Measurements from ENCODE around the gene KRT36.

KRT36 gene

GRCh38 chr17:41480136-41480535 lies 9.6 kb downstream of the KRT36 start:
- no peak overlapping the region for H3K9ac ChIP-seq (ENCODE audit: low read length)
- DNase-seq: no peak

DNA sequence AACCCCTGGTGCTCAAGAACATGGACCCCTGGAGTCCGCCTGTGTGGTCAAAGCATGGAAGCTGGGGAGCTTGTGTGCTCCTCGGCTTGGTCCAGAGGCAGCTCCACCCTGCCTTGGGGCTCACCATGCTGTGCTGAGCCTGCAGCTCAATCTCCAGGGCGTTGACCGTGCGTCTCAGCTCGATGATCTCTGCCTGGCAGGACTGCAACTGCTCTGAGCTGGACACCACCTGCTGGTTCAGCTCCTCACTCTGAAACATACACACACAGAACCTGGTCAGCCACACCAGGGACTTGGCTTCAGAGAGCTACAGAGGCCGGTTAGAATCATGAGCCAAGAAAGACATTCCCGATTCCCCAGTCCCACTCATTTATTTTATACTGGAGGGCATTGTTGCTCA lies 11.5 kb downstream of the KRT36 start:
- H2AFZ ChIP-seq (ENCODE audit: low read length): no peak overlapping the region
- no peaks in the 10 kb centered on the region for H3K79me2 ChIP-seq (ENCODE audit: low read length)
- no peaks in the 10 kb centered on the region for H3K9me2 ChIP-seq (replicated peaks; ENCODE audit: insufficient read depth, low read length)
- DNase-seq: no peak
- H3K9ac ChIP-seq (ENCODE audit: low read length): no peak overlapping the region
- TF ChIP-seq EZH2 (optimal IDR thresholded peaks at IDR 0.05; ENCODE audit: low read depth, low read length) (no peak), EZH2phosphoT487 (IDR thresholded peaks at IDR 0.05; ENCODE audit: low read length) (no peak), CTCF (IDR thresholded peaks at IDR 0.05; ENCODE audit: low read length) (no peak)
- no peaks in the 10 kb centered on the region for H3F3A ChIP-seq (ENCODE audit: insufficient read depth, low read length)
- H3K4me2 ChIP-seq (ENCODE audit: low read depth, low read length): no peak overlapping the region
- no peaks in the 10 kb centered on the region; the same call in 1 of the 2 replicates for H3K27me3 ChIP-seq (replicated peaks; ENCODE audit: insufficient read depth, low read length)
- H4K20me1 ChIP-seq (ENCODE audit: insufficient read depth, low read length): no peaks in the 10 kb centered on the region
- no peak overlapping the region for H3K4me3 ChIP-seq (ENCODE audit: low read length)
- H3K4me1 ChIP-seq (ENCODE audit: low read length): no peaks in the 10 kb centered on the region
- no peak overlapping the region for H3K27ac ChIP-seq (ENCODE audit: low read length)
- H3K36me3 ChIP-seq (replicated peaks; ENCODE audit: insufficient read depth, low read length): no peaks in the 10 kb centered on the region
- no peaks in the 10 kb centered on the region for H3K9me3 ChIP-seq (replicated peaks; ENCODE audit: insufficient read depth, low read length)

More at GRCh38 chr17:41480136-41480535, 9.6 kb downstream of the KRT36 start:
- no peak overlapping the region for H2AFZ ChIP-seq (ENCODE audit: low read length)
- H3K9me2 ChIP-seq (replicated peaks; ENCODE audit: insufficient read depth, low read length): no peaks in the 10 kb centered on the region
- no peaks in the 10 kb centered on the region for H3K79me2 ChIP-seq (ENCODE audit: low read length)
- no peak overlapping the region for H3K4me3 ChIP-seq (ENCODE audit: low read length)
- H3K9me3 ChIP-seq (replicated peaks; ENCODE audit: insufficient read depth, low read length): no peaks in the 10 kb centered on the region
- no peaks in the 10 kb centered on the region for H3K36me3 ChIP-seq (replicated peaks; ENCODE audit: insufficient read depth, low read length)
- no peak overlapping the region for H3K4me2 ChIP-seq (ENCODE audit: low read depth, low read length)
- H4K20me1 ChIP-seq (ENCODE audit: insufficient read depth, low read length): no peaks in the 10 kb centered on the region
- H3K27me3 ChIP-seq (replicated peaks; ENCODE audit: insufficient read depth, low read length): no peaks in the 10 kb centered on the region; the same call in 1 of the 2 replicates
- H3F3A ChIP-seq (ENCODE audit: insufficient read depth, low read length): no peaks in the 10 kb centered on the region
- TF ChIP-seq CTCF (IDR thresholded peaks at IDR 0.05; ENCODE audit: low read length) (no peak), EZH2 (optimal IDR thresholded peaks at IDR 0.05; ENCODE audit: low read depth, low read length) (no peak), EZH2phosphoT487 (IDR thresholded peaks at IDR 0.05; ENCODE audit: low read length) (no peak)
- no peaks in the 10 kb centered on the region for H3K4me1 ChIP-seq (ENCODE audit: low read length)
- H3K27ac ChIP-seq (ENCODE audit: low read length): no peak overlapping the region

DNA sequence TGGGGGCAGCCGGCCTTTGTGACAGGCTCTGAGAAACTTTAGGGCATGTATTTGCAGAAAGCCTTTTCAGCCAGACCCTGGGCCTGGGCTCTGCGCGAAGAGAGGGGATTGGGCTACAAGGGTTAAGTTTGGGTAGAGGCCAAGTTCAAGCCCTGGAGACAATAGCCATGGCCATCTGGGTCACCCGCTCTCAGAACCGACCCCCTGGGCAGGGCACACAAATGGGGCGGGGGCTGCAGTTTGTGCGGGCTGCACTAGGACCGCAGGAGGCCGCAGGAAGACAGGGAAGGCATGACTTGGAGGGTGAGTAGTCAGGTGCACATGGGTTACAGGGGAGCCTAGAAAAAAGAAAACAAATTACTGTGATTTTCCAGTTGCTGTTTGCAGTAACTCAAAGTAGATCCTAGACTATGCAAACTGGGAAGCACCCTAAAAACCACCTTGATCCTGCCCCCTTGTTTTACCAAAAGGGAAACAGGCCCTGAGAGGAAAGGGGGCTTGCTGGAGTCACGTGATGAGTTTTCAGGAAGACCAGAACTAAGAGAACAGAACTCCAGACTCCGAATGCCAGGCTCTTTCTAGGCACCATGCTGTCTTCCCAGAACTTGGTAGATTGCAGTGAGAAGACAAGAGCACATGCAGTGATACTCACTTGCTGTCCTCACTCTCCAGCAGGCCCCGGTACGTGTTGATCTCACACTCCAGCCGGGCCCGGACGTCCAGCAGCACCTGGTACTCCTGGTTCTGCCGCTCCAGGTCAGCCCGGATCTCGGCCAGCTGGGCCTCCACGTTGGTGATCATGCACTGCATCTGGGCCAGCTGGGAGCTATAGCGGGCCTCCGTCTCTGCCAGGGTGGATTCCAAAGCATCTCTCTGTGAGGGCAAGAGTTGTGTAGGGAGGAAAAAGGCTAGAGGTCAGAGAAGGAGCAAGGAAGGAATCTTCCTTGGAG lies 12.6 kb downstream of the KRT36 start:
- Histone ChIP-seq H3K79me2 (ENCODE audit: low read length) (no peaks in the 10 kb centered on the region), H3K4me1 (ENCODE audit: low read length) (no peaks in the 10 kb centered on the region)
- TF ChIP-seq EZH2phosphoT487 (IDR thresholded peaks at IDR 0.05; ENCODE audit: low read length) (no peak), CTCF (IDR thresholded peaks at IDR 0.05; ENCODE audit: low read length) (no peak), EZH2 (optimal IDR thresholded peaks at IDR 0.05; ENCODE audit: low read depth, low read length) (no peak)

More for the DNA sequence above, 12.6 kb downstream of the KRT36 start:
- Histone ChIP-seq H3F3A (ENCODE audit: insufficient read depth, low read length) (no peaks in the 10 kb centered on the region), H3K9ac (ENCODE audit: low read length) (no peak overlapping the region), H4K20me1 (ENCODE audit: insufficient read depth, low read length) (no peaks in the 10 kb centered on the region), H3K36me3 (replicated peaks; ENCODE audit: insufficient read depth, low read length) (no peaks in the 10 kb centered on the region), H3K4me3 (ENCODE audit: low read length) (no peak overlapping the region), H2AFZ (ENCODE audit: low read length) (no peak overlapping the region), H3K27me3 (replicated peaks; ENCODE audit: insufficient read depth, low read length) (no peaks in the 10 kb centered on the region), H3K9me3 (replicated peaks; ENCODE audit: insufficient read depth, low read length) (no peaks in the 10 kb centered on the region), H3K27ac (ENCODE audit: low read length) (no peak overlapping the region), H3K4me2 (ENCODE audit: low read depth, low read length) (no peak overlapping the region), H3K9me2 (replicated peaks; ENCODE audit: insufficient read depth, low read length) (no peaks in the 10 kb centered on the region)
- DNase-seq: no peak
